ENCODE results near the gene SPTBN1. TPM values are rescaled to one million over a fixed set of nuclear protein-coding genes. Genes with fewer than 3 reads are reported as not detected.
A peak's percentile ranks its signal among the peaks of the same experiment; 100 is the strongest.

Gene SPTBN1
- total and polyA plus RNA-seq, 2 of the 13 experiments (the other 11 are each of a cell fraction or from before 2014, with no cell fraction given): 123 to 299 TPM

DNA sequence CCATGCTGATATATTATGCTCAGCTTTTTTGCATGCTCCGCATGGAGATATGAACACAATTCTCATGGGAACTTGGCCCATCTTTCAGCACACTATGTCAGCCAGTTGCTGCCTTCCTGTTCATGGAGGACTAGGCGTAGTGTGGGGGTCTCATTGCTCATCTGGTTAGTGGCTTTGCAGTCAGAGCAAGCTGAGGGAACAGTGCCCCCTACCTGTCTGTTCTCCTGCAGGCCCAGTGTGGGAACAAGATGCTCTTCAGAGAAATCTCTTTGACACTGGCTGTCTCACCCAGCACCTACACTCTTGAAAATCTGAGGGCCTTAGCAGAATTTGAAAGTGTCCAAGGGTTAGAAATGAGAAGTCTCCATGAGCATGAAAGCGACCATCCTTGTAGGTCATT lies 47.1 kb downstream of the SPTBN1 start (continued):
- TF ChIP-seq ZIK1 (CRISPR knock-in tag; IDR thresholded peaks at IDR 0.05; ENCODE audit: borderline replicate concordance, low read depth) (no peak), NFATC3 (CRISPR knock-in tag; IDR thresholded peaks at IDR 0.05) (no peak), NFE2L2 (IDR thresholded peaks at IDR 0.05; ENCODE audit: low read length) (no peak), ARNT2 (CRISPR knock-in tag; IDR thresholded peaks at IDR 0.05; ENCODE audit: low read depth) (no peak), ZMAT3 (CRISPR knock-in tag; conservative IDR thresholded peaks at IDR 0.05) (no peak), ELF1 (CRISPR knock-in tag; IDR thresholded peaks at IDR 0.05) (0 out of 2 replicates have a peak, but pooled peaks have one; percentile 24), PBX2 (CRISPR knock-in tag; IDR thresholded peaks at IDR 0.05) (no peak), HOXA7 (CRISPR knock-in tag; IDR thresholded peaks at IDR 0.05) (no peak), ZNF383 (CRISPR knock-in tag; IDR thresholded peaks at IDR 0.05; ENCODE audit: borderline replicate concordance) (no peak), NKX3-1 (CRISPR knock-in tag; IDR thresholded peaks at IDR 0.05) (no peak), ATF7 (IDR thresholded peaks at IDR 0.05) (no peak), ATF7 (CRISPR knock-in tag; IDR thresholded peaks at IDR 0.05) (no peak), KMT2A (CRISPR knock-in tag; IDR thresholded peaks at IDR 0.05) (peak; percentile 62; the same call in 1 of the 2 replicates), AHDC1 (CRISPR knock-in tag; IDR thresholded peaks at IDR 0.05; ENCODE audit: borderline replicate concordance) (no peak), NBN (conservative IDR thresholded peaks at IDR 0.05) (no peak), IRF2 (CRISPR knock-in tag; IDR thresholded peaks at IDR 0.05) (peak; percentile 47; the same call in 1 of the 2 replicates), XRCC5 (optimal IDR thresholded peaks at IDR 0.05; ENCODE audit: low read length) (peak; percentile 49), SNRNP70 (IDR thresholded peaks at IDR 0.05; ENCODE audit: low read depth, low read length) (no peak), XBP1 (CRISPR knock-in tag; IDR thresholded peaks at IDR 0.05) (no peak), ZNF350 (CRISPR knock-in tag; IDR thresholded peaks at IDR 0.05; ENCODE audit: borderline replicate concordance, low read depth) (no peak), JDP2 (CRISPR knock-in tag; IDR thresholded peaks at IDR 0.05; ENCODE audit: borderline replicate concordance) (no peak), PPARG (CRISPR knock-in tag; conservative IDR thresholded peaks at IDR 0.05) (no peak), ZBTB21 (CRISPR knock-in tag; IDR thresholded peaks at IDR 0.05) (no peak), HDAC2 (CRISPR knock-in tag; IDR thresholded peaks at IDR 0.05) (no peak), ARNT (IDR thresholded peaks at IDR 0.05) (no peak), SOX13 (IDR thresholded peaks at IDR 0.05) (no peak), SOX13 (CRISPR knock-in tag; conservative IDR thresholded peaks at IDR 0.05 in 1 of 2, IDR thresholded peaks at IDR 0.05 in 1 of 2) (no peak), ZBTB42 (CRISPR knock-in tag; IDR thresholded peaks at IDR 0.05) (no peak), ZMYM2 (CRISPR knock-in tag; IDR thresholded peaks at IDR 0.05) (no peak), ZNF879 (CRISPR knock-in tag; IDR thresholded peaks at IDR 0.05) (no peak)
